ENCODE results near the gene CFAP70.

- TF ChIP-seq REST (IDR thresholded peaks at IDR 0.05; ENCODE audit: insufficient read depth in 1 of 2, low read depth in 2 of 2, low read length in 1 of 2), result no peak
- no peak for TF ChIP-seq CTCF (IDR thresholded peaks at IDR 0.05)
- TF ChIP-seq POLR2AphosphoS5 (IDR thresholded peaks at IDR 0.05; ENCODE audit: low read depth, low read length), result no peak
- TF ChIP-seq TCF7L2 (IDR thresholded peaks at IDR 0.05; ENCODE audit: low read depth, low read length), result no peak
Observed at GRCh38 chr10:73205890-73206289, 152.8 kb downstream of the CFAP70 start.

All from Panc1 (cell line).